AG04449 (cell line): ENCODE data around the gene UBL5.

Source experiments
- CTCF ChIA-PET: fragments of 350-600 bp; formaldehyde crosslinking; extraction: SDS; loops from one replicate; lab custom pipeline; 2021; ENCODE audit warnings: antibody characterized with exemption; lab: Yijun Ruan, JAX
- POLR2A ChIA-PET: fragments of 400-600, 350-600 bp; formaldehyde crosslinking; extraction: SDS; loops from one replicate; lab custom pipeline; 2020; ENCODE audit warnings: antibody characterized with exemption, inconsistent platforms; lab: Yijun Ruan, JAX
- DNase-seq: peaks from one replicate; pipeline ENCODE4 v3.0.0-alpha.2; 2010; ENCODE audit warnings: low read depth, low spot score
- H3K4me3 ChIP-seq: 2 replicates; pipeline ENCODE4 v1.5.1; 2011; ENCODE audit warnings: low read depth, mild to moderate bottlenecking, control low read depth, low read length
- CTCF ChIP-seq: IDR thresholded peaks from one replicate; pipeline ENCODE4 v1.5.1; 2011; ENCODE audit warnings: mild to moderate bottlenecking, moderate library complexity, low read length, control low read depth, inconsistent platforms; ENCODE audit not compliant: insufficient read depth; ENCODE audit errors: missing control alignments

Gene UBL5

GRCh38 chr19:9857076-9857721, 29.5 kb downstream of the UBL5 start:
- CTCF ChIA-PET: interaction anchor here (3.2 kb wide), 1 partner anchor 10 kb away, joined by 23 read pairs; no protein-coding TSS in a partner anchor

GRCh38 chr19:9857920-9858746, 30.4 kb downstream of the UBL5 start:
- TF ChIP-seq CTCF: no peak
- H3K4me3 ChIP-seq: no peak overlapping the region
- ChIA-PET CTCF (interaction anchor here (3.2 kb wide), 1 partner anchor 11 kb away, joined by 23 read pairs; no protein-coding TSS in a partner anchor), POLR2A (no interaction called here)
- no peak for DNase-seq

More at GRCh38 chr19:9857076-9857721, 29.5 kb downstream of the UBL5 start:
- POLR2A ChIA-PET: interaction anchor here (1.4 kb wide), 1 partner anchor 29 kb away, joined by 3 read pairs; the partner anchor contains the start of gene UBL5
- no peak for TF ChIP-seq CTCF
- no peak for DNase-seq
- H3K4me3 ChIP-seq: no peak overlapping the region

GRCh38 chr19:9858766-9859165, 31.0 kb downstream of the UBL5 start:
- CTCF ChIA-PET: interaction anchor here (3.2 kb wide), 1 partner anchor 12 kb away, joined by 23 read pairs; no protein-coding TSS in a partner anchor
- POLR2A ChIA-PET: no interaction called here

DNA sequence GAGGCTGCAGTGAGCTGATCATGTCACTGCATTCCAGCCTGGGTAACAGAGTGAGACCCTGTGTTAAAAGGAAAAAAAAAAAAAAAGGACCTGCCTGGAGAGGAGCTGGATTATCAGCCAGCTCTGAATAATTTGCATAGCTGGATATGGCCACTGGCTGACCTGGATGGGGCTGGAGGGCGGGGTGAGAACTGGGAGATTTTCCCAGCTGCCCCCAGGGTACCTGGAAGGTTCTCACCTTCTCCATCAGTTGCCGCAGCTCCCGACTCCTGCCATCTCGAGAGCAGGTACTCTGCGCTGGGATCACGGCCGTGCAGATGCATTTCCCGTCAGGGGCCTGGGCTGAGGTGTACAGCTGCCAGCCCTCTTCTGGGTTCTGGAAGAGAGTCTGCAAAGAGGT, 32.7 kb downstream of the UBL5 start:
- no peak for DNase-seq
- H3K4me3 ChIP-seq: no peak overlapping the region
- CTCF ChIA-PET: no interaction called here
- POLR2A ChIA-PET: no interaction called here
- TF ChIP-seq CTCF: no peak

More at GRCh38 chr19:9858766-9859165, 31.0 kb downstream of the UBL5 start:
- DNase-seq: no peak
- TF ChIP-seq CTCF: no peak
- no peak overlapping the region for H3K4me3 ChIP-seq

GRCh38 chr19:9861503-9861902, 33.8 kb downstream of the UBL5 start:
- CTCF ChIA-PET: interaction anchor here (0.8 to 1.2 kb wide), 2 partner anchors 10 to 21 kb away, joined by 3 read pairs; no protein-coding TSS in a partner anchor
- DNase-seq: no peak
- no peak for TF ChIP-seq CTCF
- H3K4me3 ChIP-seq: no peak overlapping the region
- POLR2A ChIA-PET: no interaction called here

DNA sequence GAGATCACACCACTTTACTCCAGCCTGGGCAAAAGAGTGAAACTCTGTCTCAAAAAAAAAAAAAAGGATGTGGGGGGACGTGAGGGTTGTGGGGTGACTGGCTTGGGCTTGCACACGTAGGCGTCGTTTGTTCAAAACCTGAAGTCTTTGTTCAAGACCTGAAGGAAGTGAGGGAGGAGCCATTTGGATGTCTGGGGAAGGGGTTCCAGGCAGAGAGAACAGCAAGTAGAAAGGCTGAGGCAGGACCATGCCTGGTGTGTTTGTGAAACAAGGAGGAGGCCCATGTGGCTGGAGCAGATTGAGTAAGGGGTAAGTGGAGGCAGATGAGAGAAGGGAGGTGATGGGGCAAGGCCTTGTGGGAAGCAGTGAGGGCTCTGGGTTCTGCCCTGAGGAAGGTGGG, 35.2 kb downstream of the UBL5 start:
- no peak for TF ChIP-seq CTCF
- CTCF ChIA-PET: no interaction called here
- DNase-seq: no peak
- POLR2A ChIA-PET: no interaction called here
- no peak overlapping the region for H3K4me3 ChIP-seq
